ENCODE measurements around the gene FOXJ1.
A peak's percentile ranks its signal among the peaks of the same experiment; 100 is the strongest.

DNA sequence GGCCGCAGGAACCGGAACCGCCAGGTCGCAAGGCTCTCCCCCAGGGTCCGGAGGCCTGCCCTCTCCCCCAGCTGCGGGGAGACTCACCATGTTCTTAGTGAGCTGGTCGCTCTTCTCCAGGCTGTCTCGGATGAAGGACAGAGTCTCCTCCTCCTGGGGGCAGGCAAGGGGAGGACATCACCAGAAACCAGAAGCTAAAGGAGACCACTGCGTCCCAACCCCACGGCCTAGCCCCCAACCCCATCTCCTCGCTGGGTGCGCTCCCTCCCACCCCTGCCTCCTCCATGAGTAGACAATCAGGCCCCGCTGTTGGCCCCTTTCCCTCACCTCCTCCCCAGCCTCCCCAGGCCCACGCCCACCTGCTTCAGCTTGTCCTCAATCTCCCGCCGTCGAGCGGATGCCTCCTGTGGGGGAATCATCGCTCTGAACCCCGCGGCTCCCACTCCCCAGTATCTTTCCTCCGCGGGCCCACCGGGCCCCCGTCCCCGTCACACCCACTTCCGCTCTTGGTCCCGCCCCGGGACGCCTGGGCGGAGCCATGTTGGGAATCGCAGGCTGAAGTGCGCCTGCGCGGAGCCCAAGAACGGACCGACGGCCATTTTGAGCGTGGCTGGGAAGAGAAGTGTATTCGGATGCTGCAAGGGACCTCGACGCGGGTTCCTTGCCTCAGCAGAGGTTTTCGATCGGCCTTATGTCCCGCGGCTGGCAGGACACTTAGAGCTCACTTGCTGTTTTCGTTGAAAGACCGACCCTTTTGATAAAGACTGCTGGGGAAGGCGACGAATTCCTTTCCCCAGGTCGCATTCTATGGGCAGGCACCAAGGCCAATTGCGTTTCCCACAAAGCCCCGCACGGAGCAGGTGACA lies 37.5 kb downstream of the FOXJ1 start, which contains the start of gene EXOC7:
- TF ChIP-seq POLR2A (IDR thresholded peaks at IDR 0.05): peak; percentile 48
- TF ChIP-seq, protein P1, sequence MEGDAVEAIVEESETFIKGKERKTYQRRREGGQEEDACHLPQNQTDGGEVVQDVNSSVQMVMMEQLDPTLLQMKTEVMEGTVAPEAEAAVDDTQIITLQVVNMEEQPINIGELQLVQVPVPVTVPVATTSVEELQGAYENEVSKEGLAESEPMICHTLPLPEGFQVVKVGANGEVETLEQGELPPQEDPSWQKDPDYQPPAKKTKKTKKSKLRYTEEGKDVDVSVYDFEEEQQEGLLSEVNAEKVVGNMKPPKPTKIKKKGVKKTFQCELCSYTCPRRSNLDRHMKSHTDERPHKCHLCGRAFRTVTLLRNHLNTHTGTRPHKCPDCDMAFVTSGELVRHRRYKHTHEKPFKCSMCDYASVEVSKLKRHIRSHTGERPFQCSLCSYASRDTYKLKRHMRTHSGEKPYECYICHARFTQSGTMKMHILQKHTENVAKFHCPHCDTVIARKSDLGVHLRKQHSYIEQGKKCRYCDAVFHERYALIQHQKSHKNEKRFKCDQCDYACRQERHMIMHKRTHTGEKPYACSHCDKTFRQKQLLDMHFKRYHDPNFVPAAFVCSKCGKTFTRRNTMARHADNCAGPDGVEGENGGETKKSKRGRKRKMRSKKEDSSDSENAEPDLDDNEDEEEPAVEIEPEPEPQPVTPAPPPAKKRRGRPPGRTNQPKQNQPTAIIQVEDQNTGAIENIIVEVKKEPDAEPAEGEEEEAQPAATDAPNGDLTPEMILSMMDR (IDR thresholded peaks at IDR 0.05): no peak

All from ovary (tissue), 3 donors.